Activated naive CD8-positive, alpha-beta T cell treated with anti-CD3 and anti-CD28 coated beads, Interleukin-2, amount 50 U/mL, for 24 hours (primary cell): Measurements from ENCODE around the gene AFAP1.
A peak's percentile ranks its signal among the peaks of the same experiment; 100 is the strongest.

Experiments
- ATAC-seq: fragments of 150-1000 bp; cut with Tn5 transposase; one replicate; pipeline ENCODE4 v1.10.0; 2021
- DNase-seq: peaks from one replicate; pipeline ENCODE4 v3.0.0; 2021
- H3K27ac Mint-ChIP-seq: one replicate; pipeline ENCODE4 v1.8.0; 2021; ENCODE audit warnings: mild to moderate bottlenecking, mixed read lengths
- H3K27me3 Mint-ChIP-seq: one replicate; pipeline ENCODE4 v1.8.0; 2021; ENCODE audit warnings: mixed read lengths
- H3K36me3 Mint-ChIP-seq: one replicate; pipeline ENCODE4 v1.8.0; 2021; ENCODE audit warnings: low read depth, mixed read lengths
- H3K4me1 Mint-ChIP-seq: one replicate; pipeline ENCODE4 v1.8.0; 2021; ENCODE audit warnings: mixed read lengths
- H3K4me3 Mint-ChIP-seq: one replicate; pipeline ENCODE4 v1.8.0; 2021; ENCODE audit warnings: mild to moderate bottlenecking, moderate library complexity, mixed read lengths
- H3K9me3 Mint-ChIP-seq: one replicate; pipeline ENCODE4 v1.8.0; 2021; ENCODE audit warnings: mixed read lengths

AFAP1 gene

GRCh38 chr4:7962609-7963508 is 23.2 kb upstream of the AFAP1 start:
- no peak for ATAC-seq
- no peak overlapping the region for H3K4me3 Mint-ChIP-seq

GRCh38 chr4:7960790-7961655 is 21.4 kb upstream of the AFAP1 start:
- peak; percentile 80 for ATAC-seq
- peaks cover 72% of the 10 kb centered on the region for H3K4me1 Mint-ChIP-seq
- peak; percentile 82 for DNase-seq
- H3K36me3 Mint-ChIP-seq, result peaks cover 3% of the 10 kb centered on the region
- H3K27me3 Mint-ChIP-seq, result peaks cover 25% of the 10 kb centered on the region
- H3K27ac Mint-ChIP-seq, result peak overlapping the region; percentile 97
- H3K4me3 Mint-ChIP-seq, result peak overlapping the region; percentile 75
- H3K9me3 Mint-ChIP-seq, result no peaks in the 10 kb centered on the region

More at GRCh38 chr4:7962609-7963508, 23.2 kb upstream of the AFAP1 start:
- Mint-ChIP-seq H3K9me3 (no peaks in the 10 kb centered on the region), H3K27ac (peak overlapping the region; percentile 76), H3K4me1 (peaks cover 69% of the 10 kb centered on the region), H3K36me3 (peaks cover 3% of the 10 kb centered on the region), H3K27me3 (peaks cover 17% of the 10 kb centered on the region)
- DNase-seq, result no peak

GRCh38 chr4:7960017-7960789 is 20.5 kb upstream of the AFAP1 start:
- Mint-ChIP-seq H3K4me1 (peaks cover 65% of the 10 kb centered on the region), H3K4me3 (peak overlapping the region; percentile 75), H3K9me3 (no peaks in the 10 kb centered on the region), H3K36me3 (peaks cover 3% of the 10 kb centered on the region), H3K27me3 (peaks cover 28% of the 10 kb centered on the region), H3K27ac (peak overlapping the region; percentile 97)
- no peak for DNase-seq
- peak; percentile 73 for ATAC-seq

GRCh38 chr4:7959078-7959477 is 19.4 kb upstream of the AFAP1 start:
- Mint-ChIP-seq H3K27ac (peak overlapping the region; percentile 69), H3K36me3 (peaks cover 3% of the 10 kb centered on the region), H3K4me1 (peaks cover 54% of the 10 kb centered on the region), H3K27me3 (peaks cover 28% of the 10 kb centered on the region), H3K4me3 (no peak overlapping the region), H3K9me3 (no peaks in the 10 kb centered on the region)
- no peak for ATAC-seq
- no peak for DNase-seq

GRCh38 chr4:7956934-7957656 is 17.4 kb upstream of the AFAP1 start:
- ATAC-seq (no peak), DNase-seq (no peak)
- Mint-ChIP-seq H3K9me3 (peaks cover 10% of the 10 kb centered on the region), H3K27ac (no peak overlapping the region), H3K27me3 (peaks cover 22% of the 10 kb centered on the region), H3K4me3 (no peak overlapping the region), H3K4me1 (peaks cover 39% of the 10 kb centered on the region), H3K36me3 (peaks cover 3% of the 10 kb centered on the region)

GRCh38 chr4:7956270-7956808 is 16.7 kb upstream of the AFAP1 start:
- ATAC-seq (no peak), DNase-seq (no peak)
- Mint-ChIP-seq H3K36me3 (peaks cover 4% of the 10 kb centered on the region), H3K4me3 (no peak overlapping the region), H3K9me3 (peaks cover 12% of the 10 kb centered on the region), H3K27me3 (peaks cover 23% of the 10 kb centered on the region), H3K4me1 (peaks cover 31% of the 10 kb centered on the region), H3K27ac (no peak overlapping the region)

GRCh38 chr4:7955393-7955792 is 15.7 kb upstream of the AFAP1 start:
- Mint-ChIP-seq H3K27ac (no peak overlapping the region), H3K27me3 (peaks cover 23% of the 10 kb centered on the region), H3K36me3 (peaks cover 2% of the 10 kb centered on the region), H3K4me1 (peaks cover 22% of the 10 kb centered on the region), H3K9me3 (peaks cover 16% of the 10 kb centered on the region), H3K4me3 (no peak overlapping the region)
- DNase-seq (no peak), ATAC-seq (no peak)

GRCh38 chr4:7952615-7953014 is 13.0 kb upstream of the AFAP1 start:
- Mint-ChIP-seq H3K27me3 (peaks cover 25% of the 10 kb centered on the region), H3K36me3 (peaks cover 2% of the 10 kb centered on the region), H3K4me3 (no peak overlapping the region), H3K9me3 (peaks cover 16% of the 10 kb centered on the region), H3K4me1 (peaks cover 23% of the 10 kb centered on the region), H3K27ac (no peak overlapping the region)
- DNase-seq (no peak), ATAC-seq (no peak)

GRCh38 chr4:7950301-7951092 is 10.8 kb upstream of the AFAP1 start:
- peaks cover 27% of the 10 kb centered on the region for H3K27me3 Mint-ChIP-seq
- ATAC-seq (no peak), DNase-seq (no peak)
- H3K27ac Mint-ChIP-seq, result no peak overlapping the region
- H3K36me3 Mint-ChIP-seq, result peaks cover 2% of the 10 kb centered on the region
- H3K9me3 Mint-ChIP-seq, result peaks cover 16% of the 10 kb centered on the region
- H3K4me3 Mint-ChIP-seq, result no peak overlapping the region
- H3K4me1 Mint-ChIP-seq, result peaks cover 18% of the 10 kb centered on the region

GRCh38 chr4:7949759-7950158 is 10.1 kb upstream of the AFAP1 start:
- H3K4me1 Mint-ChIP-seq, result peaks cover 18% of the 10 kb centered on the region
- ATAC-seq, result no peak
- no peak overlapping the region for H3K27ac Mint-ChIP-seq
- peaks cover 27% of the 10 kb centered on the region for H3K27me3 Mint-ChIP-seq
- no peak for DNase-seq
- H3K4me3 Mint-ChIP-seq, result no peak overlapping the region
- H3K36me3 Mint-ChIP-seq, result peaks cover 2% of the 10 kb centered on the region
- peaks cover 16% of the 10 kb centered on the region for H3K9me3 Mint-ChIP-seq

GRCh38 chr4:7947927-7948326 is 8.3 kb upstream of the AFAP1 start:
- Mint-ChIP-seq H3K27ac (no peak overlapping the region), H3K27me3 (peaks cover 32% of the 10 kb centered on the region), H3K4me1 (peaks cover 18% of the 10 kb centered on the region), H3K36me3 (peaks cover 2% of the 10 kb centered on the region), H3K4me3 (no peak overlapping the region), H3K9me3 (peaks cover 10% of the 10 kb centered on the region)
- DNase-seq (no peak), ATAC-seq (peak; percentile 83)

- Mint-ChIP-seq H3K27ac (no peak overlapping the region), H3K27me3 (peaks cover 43% of the 10 kb centered on the region), H3K4me1 (peaks cover 18% of the 10 kb centered on the region), H3K9me3 (no peaks in the 10 kb centered on the region), H3K4me3 (no peak overlapping the region), H3K36me3 (no peaks in the 10 kb centered on the region)
- ATAC-seq (no peak), DNase-seq (no peak)
These were observed 6.2 kb upstream of the AFAP1 start for GRCh38 chr4:7945709-7946380.
